Activated CD4-positive, alpha-beta memory T cell treated with anti-CD3 and anti-CD28 coated beads, Interleukin-2, amount 10 ng/mL, durations not matched to agents 7 days and 5 days (primary cell): ENCODE results near the gene DVL3. TPM values are rescaled to one million over a fixed set of nuclear protein-coding genes. Genes with fewer than 3 reads are reported as not detected.
"Not testable (repeated sequence)": the region's sequence is repeated elsewhere in the genome, so short reads cannot be mapped to it uniquely, and the experiment has no call there.

ENCODE experiments used
- CTCF ChIA-PET: fragments of 350-600 bp; sonication (Branson Sonifier 250); formaldehyde crosslinking; loops from one replicate; lab custom pipeline; 2021; ENCODE audit warnings: antibody characterized with exemption, inconsistent platforms; lab: Charles Lee
- POLR2A ChIA-PET: fragments of 350-600 bp; sonication (Branson Sonifier 250); formaldehyde crosslinking; loops from one replicate; lab custom pipeline; 2021; ENCODE audit warnings: antibody characterized with exemption; lab: Charles Lee
- DNase-seq: peaks from one replicate; pipeline ENCODE4 v3.0.0-alpha.2; 2020
- H3K27ac Mint-ChIP-seq: one replicate; pipeline ENCODE4 v1.8.0; 2021; ENCODE audit warnings: mild to moderate bottlenecking, mixed read lengths
- H3K27me3 Mint-ChIP-seq: one replicate; pipeline ENCODE4 v1.8.0; 2021; ENCODE audit warnings: mixed read lengths
- H3K36me3 Mint-ChIP-seq: one replicate; pipeline ENCODE4 v1.8.0; 2021; ENCODE audit warnings: low read depth, mixed read lengths
- H3K4me1 Mint-ChIP-seq: one replicate; pipeline ENCODE4 v1.8.0; 2021; ENCODE audit warnings: mixed read lengths
- H3K4me3 Mint-ChIP-seq: one replicate; pipeline ENCODE4 v1.8.0; 2021; ENCODE audit warnings: mild to moderate bottlenecking, mixed read lengths
- H3K9me3 Mint-ChIP-seq: one replicate; pipeline ENCODE4 v1.8.0; 2021; ENCODE audit warnings: mixed read lengths
- total RNA-seq, 2 experiments: library from RNA; stranded (reverse); gene quantifications; one replicate each; pipeline ENCODE4 v1.2.3, GENCODE V29; 2021

Gene DVL3
- total RNA-seq, 2 experiments from 2014 or later: 33.2 to 40.7 TPM

DNA sequence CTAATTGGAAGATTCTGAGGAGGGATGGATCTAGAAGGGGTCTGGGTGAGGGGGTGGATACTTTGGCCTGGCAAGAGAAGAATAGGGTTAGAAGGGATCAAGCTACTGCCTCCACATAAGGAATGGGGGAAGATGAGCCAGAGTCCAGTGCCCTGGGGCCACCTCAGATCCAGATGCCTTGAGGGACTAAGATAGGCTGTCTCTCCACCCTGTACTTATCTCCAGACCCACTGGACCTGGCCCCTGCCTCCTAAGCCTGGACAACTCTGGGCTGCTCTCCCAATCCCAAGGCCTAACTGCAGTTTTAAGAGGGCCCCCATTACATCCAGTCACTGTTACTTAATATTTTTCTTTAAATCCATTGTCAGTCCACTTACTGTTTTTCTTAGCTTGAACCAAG is 2.0 kb downstream of the DVL3 start:
- peaks cover 4% of the 10 kb centered on the region for H3K36me3 Mint-ChIP-seq
- peaks cover 31% of the 10 kb centered on the region for H3K4me1 Mint-ChIP-seq
- no peak for DNase-seq
- peak overlapping the region; percentile 21 for H3K27ac Mint-ChIP-seq
- ChIA-PET POLR2A (interaction anchor here (2.8 kb wide), 1 partner anchor 22 kb away, joined by 27 read pairs; the partner anchor contains the start of gene EIF2B5), CTCF (no interaction called here)
- peak overlapping the region; percentile 93 for H3K4me3 Mint-ChIP-seq
- no peaks in the 10 kb centered on the region for H3K27me3 Mint-ChIP-seq
- H3K9me3 Mint-ChIP-seq: no peaks in the 10 kb centered on the region

DNA sequence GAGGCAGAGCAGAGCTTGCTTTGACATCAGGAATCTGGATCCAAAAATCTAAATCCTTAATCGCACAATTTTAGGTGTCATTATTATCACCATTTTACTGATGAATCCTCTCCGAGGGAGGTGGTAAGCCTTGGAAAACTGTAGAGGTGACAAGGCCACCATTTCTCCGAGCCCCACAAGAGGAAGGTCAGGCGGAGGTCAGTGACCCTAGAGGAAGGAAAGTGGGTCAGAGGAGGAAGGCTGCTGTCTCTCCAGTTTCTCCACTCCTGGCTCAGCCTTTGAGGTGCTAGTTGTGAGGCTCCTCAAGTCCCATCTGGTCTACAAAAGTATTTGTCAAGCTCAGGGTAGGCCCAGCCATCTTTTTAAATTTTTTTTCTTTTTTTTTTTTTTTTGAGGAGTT is 3.2 kb downstream of the DVL3 start:
- no peak overlapping the region for H3K27ac Mint-ChIP-seq
- DNase-seq: no peak
- peaks cover 31% of the 10 kb centered on the region for H3K4me1 Mint-ChIP-seq
- H3K36me3 Mint-ChIP-seq: peaks cover 10% of the 10 kb centered on the region
- no peak overlapping the region for H3K4me3 Mint-ChIP-seq
- no peaks in the 10 kb centered on the region for H3K9me3 Mint-ChIP-seq
- CTCF ChIA-PET: interaction anchor here (0.7 kb wide), 1 partner anchor 341 kb away, joined by 3 read pairs; no protein-coding TSS in a partner anchor
- POLR2A ChIA-PET: no interaction called here
- H3K27me3 Mint-ChIP-seq: no peaks in the 10 kb centered on the region

DNA sequence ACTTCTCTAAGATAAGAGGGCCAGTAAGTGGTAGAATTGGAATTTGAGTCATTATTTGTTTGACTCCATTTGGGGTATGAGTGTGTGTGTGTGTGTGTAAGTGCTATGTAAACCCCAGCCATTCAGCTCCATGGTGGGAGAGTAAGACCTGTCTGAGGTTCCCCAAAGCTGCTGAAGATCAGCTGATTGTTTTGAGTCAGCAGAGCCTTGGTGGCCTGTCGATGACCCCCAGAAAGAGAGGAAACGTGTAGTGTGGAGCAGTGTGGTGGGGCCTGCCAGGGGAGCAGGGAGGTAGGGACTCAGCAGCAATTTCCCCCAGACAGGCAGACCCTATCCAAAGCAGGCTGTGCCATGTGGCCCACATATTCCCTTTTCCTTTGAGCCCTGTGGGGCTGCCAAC is 5.3 kb downstream of the DVL3 start:
- H3K27ac Mint-ChIP-seq: no peak overlapping the region
- CTCF ChIA-PET: no interaction called here
- no peaks in the 10 kb centered on the region for H3K9me3 Mint-ChIP-seq

DNA sequence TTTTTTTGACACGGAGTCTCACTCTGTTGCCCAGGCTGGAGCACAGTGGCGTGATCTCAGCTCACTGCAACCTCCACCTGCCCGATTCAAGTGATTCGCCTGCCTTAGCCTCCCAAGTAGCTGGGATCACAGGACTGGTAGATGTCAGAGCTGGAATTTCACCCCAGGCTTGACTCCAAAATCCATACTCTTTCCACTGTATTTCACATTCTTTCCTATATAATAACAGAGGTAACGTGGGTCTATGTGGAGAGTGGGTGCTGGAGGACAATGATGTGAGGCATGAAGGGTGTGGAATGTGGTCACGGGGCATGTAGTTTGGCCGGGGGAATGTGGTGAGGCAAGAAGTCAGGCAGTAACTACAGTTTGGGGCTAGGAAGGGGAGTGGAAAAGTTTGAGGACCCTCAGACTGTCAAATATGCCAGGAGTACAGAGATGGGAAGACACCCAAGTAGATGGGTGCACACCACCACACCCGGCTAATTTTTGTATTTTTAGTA is 7.4 kb downstream of the DVL3 start:
- H3K27ac Mint-ChIP-seq, POLR2A ChIA-PET, H3K9me3 Mint-ChIP-seq, H3K27me3 Mint-ChIP-seq, DNase-seq, H3K4me3 Mint-ChIP-seq: not testable (repeated sequence)
- peaks cover 33% of the 10 kb centered on the region for H3K36me3 Mint-ChIP-seq
- peaks cover 20% of the 10 kb centered on the region for H3K4me1 Mint-ChIP-seq
- CTCF ChIA-PET: interaction anchor here (1.0 kb wide), 1 partner anchor 65 kb away, joined by 4 read pairs; no protein-coding TSS in a partner anchor

More for the DNA sequence above, 5.3 kb downstream of the DVL3 start:
- no peaks in the 10 kb centered on the region for H3K27me3 Mint-ChIP-seq
- no peak overlapping the region for H3K4me3 Mint-ChIP-seq
- DNase-seq: no peak
- POLR2A ChIA-PET: interaction anchor here (1.3 to 1.5 kb wide), 2 partner anchors 20 to 25 kb away, joined by 3 to 5 read pairs; partner anchors contain the start of gene EIF2B5
- peaks cover 32% of the 10 kb centered on the region for H3K4me1 Mint-ChIP-seq
- H3K36me3 Mint-ChIP-seq: peaks cover 21% of the 10 kb centered on the region

DNA sequence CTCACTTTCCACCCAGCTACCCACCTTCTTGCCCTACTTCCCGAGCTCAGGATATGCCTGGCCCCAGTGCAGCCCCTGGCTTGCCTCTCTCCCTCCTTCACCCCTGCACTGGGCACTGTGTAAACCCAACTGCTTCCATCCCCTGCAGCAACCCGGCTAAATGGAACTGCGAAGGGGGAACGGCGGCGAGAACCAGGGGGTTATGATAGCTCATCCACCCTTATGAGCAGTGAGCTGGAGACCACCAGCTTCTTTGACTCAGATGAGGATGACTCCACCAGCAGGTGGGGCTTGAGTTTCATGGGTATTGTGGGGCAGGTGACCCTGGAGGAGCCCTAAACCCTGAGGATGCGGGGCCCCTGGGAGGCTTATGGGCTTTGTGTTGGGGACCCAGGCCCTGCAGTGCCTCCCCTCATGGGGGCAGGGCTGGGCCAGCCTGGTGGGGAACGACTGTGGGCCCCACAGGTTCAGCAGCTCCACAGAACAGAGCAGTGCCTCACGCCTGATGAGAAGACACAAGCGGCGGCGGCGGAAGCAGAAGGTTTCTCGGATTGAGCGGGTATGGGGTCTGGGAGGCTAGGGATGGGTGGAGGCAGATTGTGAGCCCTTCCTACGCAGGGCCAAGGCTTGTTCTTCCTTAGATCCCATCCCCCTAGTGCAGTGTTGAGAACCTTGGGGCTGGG is 9.6 kb downstream of the DVL3 start:
- CTCF ChIA-PET: interaction anchor here (1.3 kb wide), 1 partner anchor 8 kb away, joined by 3 read pairs; no protein-coding TSS in a partner anchor
- H3K9me3 Mint-ChIP-seq: no peaks in the 10 kb centered on the region

DNA sequence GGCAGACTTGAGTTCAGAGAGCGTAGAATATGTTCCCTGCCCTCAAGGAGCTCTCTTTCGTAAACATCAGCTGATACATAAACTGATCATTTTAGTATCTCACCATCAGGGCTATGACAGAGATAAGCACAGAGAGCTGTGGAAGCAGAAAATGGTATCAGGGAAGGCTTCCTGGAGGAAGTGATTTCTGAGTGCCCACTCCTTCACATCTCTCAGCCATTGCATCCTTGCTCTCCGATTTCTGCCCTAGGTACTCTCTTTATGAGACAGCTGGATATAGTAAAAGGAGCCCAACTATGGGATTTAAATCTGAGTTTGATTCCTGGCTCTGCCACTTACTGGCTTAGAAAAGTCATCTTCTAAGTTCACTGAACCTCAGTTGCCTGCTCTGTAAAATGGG is 10.4 kb downstream of the DVL3 start:
- H3K9me3 Mint-ChIP-seq: no peaks in the 10 kb centered on the region
- H3K4me1 Mint-ChIP-seq: peaks cover 8% of the 10 kb centered on the region
- no peak overlapping the region for H3K27ac Mint-ChIP-seq
- ChIA-PET POLR2A (interaction anchor here (1.5 kb wide), 1 partner anchor 10 kb away, joined by 4 read pairs; the partner anchor contains the start of gene DVL3), CTCF (no interaction called here)
- no peak for DNase-seq
- peaks cover 32% of the 10 kb centered on the region for H3K36me3 Mint-ChIP-seq
- no peaks in the 10 kb centered on the region for H3K27me3 Mint-ChIP-seq
- H3K4me3 Mint-ChIP-seq: no peak overlapping the region

More for the DNA sequence above, 9.6 kb downstream of the DVL3 start:
- no peak overlapping the region for H3K27ac Mint-ChIP-seq
- no peak for DNase-seq
- H3K4me3 Mint-ChIP-seq: no peak overlapping the region
- H3K36me3 Mint-ChIP-seq: peaks cover 30% of the 10 kb centered on the region
- POLR2A ChIA-PET: interaction anchor here (0.6 to 1.5 kb wide), 2 partner anchors 9 to 91 kb away, joined by 3 to 4 read pairs; partner anchors contain the start of gene DVL3
- H3K27me3 Mint-ChIP-seq: no peaks in the 10 kb centered on the region
- H3K4me1 Mint-ChIP-seq: peaks cover 12% of the 10 kb centered on the region

DNA sequence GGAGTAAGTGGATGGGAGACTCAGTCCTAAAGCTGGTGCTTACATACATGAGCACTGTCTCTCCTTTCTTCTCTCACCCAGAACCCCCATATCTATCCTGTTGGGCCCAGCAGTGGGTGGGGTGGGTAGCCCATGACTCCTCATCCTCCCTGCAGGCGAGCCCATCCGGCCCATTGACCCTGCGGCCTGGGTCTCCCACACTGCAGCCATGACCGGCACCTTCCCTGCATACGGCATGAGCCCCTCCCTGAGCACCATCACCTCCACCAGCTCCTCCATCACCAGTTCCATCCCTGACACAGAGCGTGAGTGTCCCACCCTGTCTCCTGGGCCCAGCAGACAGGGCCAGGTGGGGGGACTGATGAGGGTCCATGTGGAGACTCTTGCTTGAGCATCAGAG is 11.5 kb downstream of the DVL3 start:
- CTCF ChIA-PET: no interaction called here

DNA sequence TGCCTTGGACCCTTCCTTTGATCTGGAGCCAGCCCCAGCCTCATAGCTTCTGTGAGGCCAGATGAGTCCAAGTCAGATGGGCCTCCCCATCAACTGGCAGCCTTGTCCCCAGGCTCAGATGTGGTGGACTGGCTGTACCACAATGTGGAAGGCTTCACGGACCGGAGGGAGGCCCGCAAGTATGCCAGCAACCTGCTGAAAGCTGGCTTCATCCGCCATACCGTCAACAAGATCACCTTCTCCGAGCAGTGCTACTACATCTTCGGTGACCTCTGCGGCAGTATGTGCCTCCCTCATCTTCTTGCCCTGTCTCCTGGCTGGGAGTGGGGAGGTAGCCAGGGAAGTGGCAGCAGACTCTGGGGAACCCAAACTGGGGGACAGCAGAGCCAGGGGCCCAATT is 12.6 kb downstream of the DVL3 start:
- Mint-ChIP-seq H3K27me3 (no peaks in the 10 kb centered on the region), H3K4me3 (no peak overlapping the region), H3K36me3 (peaks cover 37% of the 10 kb centered on the region), H3K4me1 (peaks cover 4% of the 10 kb centered on the region), H3K9me3 (no peaks in the 10 kb centered on the region), H3K27ac (no peak overlapping the region)
- ChIA-PET CTCF (no interaction called here), POLR2A (no interaction called here)
- no peak for DNase-seq

More for the DNA sequence above, 11.5 kb downstream of the DVL3 start:
- DNase-seq: no peak
- Mint-ChIP-seq H3K4me3 (no peak overlapping the region), H3K4me1 (peaks cover 5% of the 10 kb centered on the region), H3K36me3 (peaks cover 38% of the 10 kb centered on the region), H3K27ac (no peak overlapping the region), H3K9me3 (no peaks in the 10 kb centered on the region), H3K27me3 (no peaks in the 10 kb centered on the region)
- POLR2A ChIA-PET: no interaction called here

DNA sequence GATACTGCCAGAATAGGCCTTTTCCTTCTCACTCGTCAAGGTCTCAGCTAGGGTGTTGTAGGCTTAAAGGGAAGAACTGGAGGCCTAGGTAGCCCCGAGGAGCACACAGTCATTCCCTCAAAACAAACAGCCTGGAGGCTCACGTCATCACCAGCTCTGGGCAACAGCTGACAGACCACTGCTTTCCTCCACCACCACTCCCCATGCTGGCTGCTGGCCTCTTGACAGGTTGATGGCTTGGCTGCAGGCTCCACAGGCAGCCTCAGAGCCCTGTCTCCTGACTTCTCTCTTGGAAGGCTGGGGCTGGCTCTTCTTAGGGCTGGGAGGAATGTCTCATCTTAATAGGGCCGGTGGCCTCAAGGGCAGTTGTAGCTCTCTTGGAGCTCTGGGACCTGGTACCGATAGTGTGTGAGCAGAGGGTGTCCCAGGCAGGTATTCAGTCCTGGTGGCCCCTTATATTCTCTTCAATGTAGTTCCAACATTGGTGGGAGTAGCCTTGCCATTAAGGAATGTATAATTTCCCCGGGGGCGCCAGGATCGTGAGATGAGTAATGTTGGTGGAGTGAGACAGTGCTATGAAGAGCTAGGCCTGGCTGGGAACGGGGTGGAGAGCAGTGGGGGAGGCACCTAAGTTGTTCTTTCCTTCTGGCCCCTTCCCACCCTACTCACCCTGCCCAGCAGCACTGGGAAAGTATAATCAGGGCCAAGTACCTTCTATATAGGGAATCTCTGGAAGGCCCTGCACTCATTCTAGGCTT is 13.4 kb downstream of the DVL3 start:
- ChIA-PET CTCF (no interaction called here), POLR2A (no interaction called here)
- Mint-ChIP-seq H3K36me3 (peaks cover 39% of the 10 kb centered on the region), H3K9me3 (no peaks in the 10 kb centered on the region), H3K27ac (no peak overlapping the region), H3K4me3 (no peak overlapping the region), H3K4me1 (peaks cover 4% of the 10 kb centered on the region), H3K27me3 (no peaks in the 10 kb centered on the region)
- DNase-seq: no peak

DNA sequence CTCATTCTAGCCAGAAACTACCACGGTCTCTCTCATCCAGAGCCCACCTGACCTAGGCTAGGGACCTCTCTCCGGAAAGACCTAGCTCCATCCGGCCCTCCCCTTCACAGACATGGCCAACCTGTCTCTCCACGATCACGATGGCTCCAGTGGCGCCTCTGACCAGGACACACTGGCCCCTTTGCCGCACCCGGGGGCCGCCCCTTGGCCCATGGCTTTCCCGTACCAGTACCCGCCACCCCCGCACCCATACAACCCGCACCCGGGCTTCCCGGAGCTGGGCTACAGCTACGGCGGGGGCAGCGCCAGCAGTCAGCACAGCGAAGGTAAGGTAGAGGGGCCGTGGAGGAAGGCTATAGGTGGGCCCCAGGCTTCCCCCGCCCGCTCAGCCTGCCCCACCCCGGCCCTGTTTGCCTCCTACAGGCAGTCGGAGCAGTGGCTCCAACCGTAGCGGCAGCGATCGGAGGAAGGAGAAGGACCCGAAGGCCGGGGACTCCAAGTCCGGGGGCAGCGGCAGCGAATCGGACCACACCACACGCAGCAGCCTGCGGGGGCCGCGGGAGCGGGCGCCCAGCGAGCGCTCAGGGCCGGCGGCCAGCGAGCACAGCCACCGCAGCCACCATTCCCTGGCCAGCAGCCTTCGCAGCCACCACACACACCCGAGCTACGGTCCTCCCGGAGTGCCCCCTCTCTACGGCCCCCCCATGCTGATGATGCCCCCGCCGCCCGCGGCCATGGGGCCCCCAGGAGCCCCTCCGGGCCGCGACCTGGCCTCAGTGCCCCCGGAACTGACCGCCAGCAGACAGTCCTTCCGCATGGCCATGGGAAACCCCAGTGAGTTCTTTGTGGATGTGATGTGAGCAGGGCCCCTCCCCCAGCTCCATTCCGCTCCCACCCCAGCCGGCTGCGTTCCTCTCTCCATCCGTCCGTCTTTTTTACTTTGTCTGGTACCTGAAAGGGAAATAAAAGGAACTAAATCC is 15.0 kb downstream of the DVL3 start:
- no peak overlapping the region for H3K27ac Mint-ChIP-seq
- CTCF ChIA-PET: interaction anchor here (1.0 to 1.2 kb wide), 2 partner anchors 14 to 80 kb away, joined by 3 read pairs; no protein-coding TSS in a partner anchor
- POLR2A ChIA-PET: interaction anchor here (0.8 kb wide), 1 partner anchor 15 kb away, joined by 3 read pairs; no protein-coding TSS in a partner anchor

DNA sequence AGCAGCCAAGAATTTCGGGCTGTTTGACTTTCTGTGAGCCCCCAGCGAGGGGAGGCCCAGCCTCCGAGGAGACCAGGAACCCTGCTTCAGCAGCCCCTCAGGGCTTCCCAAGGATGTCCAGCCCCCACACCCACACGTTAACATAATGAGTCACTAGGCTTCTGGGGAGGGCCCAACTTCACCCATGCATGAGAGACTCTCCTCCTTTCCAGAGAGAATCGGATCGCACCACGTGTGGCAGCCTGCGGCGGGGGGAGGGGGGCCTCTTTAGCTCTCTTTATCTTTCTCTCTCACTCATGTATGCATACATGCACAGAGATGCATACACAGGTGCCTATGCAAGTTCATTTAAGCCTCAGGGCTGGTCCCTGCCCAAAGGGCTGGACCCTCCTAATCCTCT is 16.4 kb downstream of the DVL3 start:
- ChIA-PET CTCF (no interaction called here), POLR2A (no interaction called here)
- Mint-ChIP-seq H3K27me3 (no peaks in the 10 kb centered on the region), H3K36me3 (peaks cover 27% of the 10 kb centered on the region), H3K27ac (no peak overlapping the region), H3K4me3 (no peak overlapping the region), H3K4me1 (peaks cover 23% of the 10 kb centered on the region), H3K9me3 (no peaks in the 10 kb centered on the region)
- no peak for DNase-seq

More for the DNA sequence above, 15.0 kb downstream of the DVL3 start:
- peaks cover 28% of the 10 kb centered on the region for H3K36me3 Mint-ChIP-seq
- no peak for DNase-seq
- no peaks in the 10 kb centered on the region for H3K27me3 Mint-ChIP-seq
- no peak overlapping the region for H3K4me3 Mint-ChIP-seq
- H3K9me3 Mint-ChIP-seq: no peaks in the 10 kb centered on the region
- H3K4me1 Mint-ChIP-seq: peaks cover 9% of the 10 kb centered on the region
